Measurements from ENCODE around the gene LPAR2. TPM values are rescaled to one million over a fixed set of nuclear protein-coding genes. Genes with fewer than 3 reads are reported as not detected.
A peak's percentile ranks its signal among the peaks of the same experiment; 100 is the strongest.
"Not testable (repeated sequence)": the region's sequence is repeated elsewhere in the genome, so short reads cannot be mapped to it uniquely, and the experiment has no call there.

LPAR2 gene
- polyA plus RNA-seq, 1 donor from 2014 or later, result 14.3 TPM

- peak overlapping the region in 2 of 3 donors; percentile 53 to 73 for H3K27ac Mint-ChIP-seq
- H3K27me3 Mint-ChIP-seq, result no peaks in the 10 kb centered on the region
- peaks cover 5% of the 10 kb centered on the region for H3K36me3 Mint-ChIP-seq
- peak overlapping the region in 1 of 4 donors; percentile 82 for H3K4me3 Mint-ChIP-seq
- no peaks in the 10 kb centered on the region for H3K9me3 Mint-ChIP-seq
- peaks cover 6 to 22% (median 11%) of the 10 kb centered on the region in 3 donors for H3K4me1 Mint-ChIP-seq
These were observed 2.0 kb upstream of the LPAR2 start for GRCh38 chr19:19630062-19630414.

DNA sequence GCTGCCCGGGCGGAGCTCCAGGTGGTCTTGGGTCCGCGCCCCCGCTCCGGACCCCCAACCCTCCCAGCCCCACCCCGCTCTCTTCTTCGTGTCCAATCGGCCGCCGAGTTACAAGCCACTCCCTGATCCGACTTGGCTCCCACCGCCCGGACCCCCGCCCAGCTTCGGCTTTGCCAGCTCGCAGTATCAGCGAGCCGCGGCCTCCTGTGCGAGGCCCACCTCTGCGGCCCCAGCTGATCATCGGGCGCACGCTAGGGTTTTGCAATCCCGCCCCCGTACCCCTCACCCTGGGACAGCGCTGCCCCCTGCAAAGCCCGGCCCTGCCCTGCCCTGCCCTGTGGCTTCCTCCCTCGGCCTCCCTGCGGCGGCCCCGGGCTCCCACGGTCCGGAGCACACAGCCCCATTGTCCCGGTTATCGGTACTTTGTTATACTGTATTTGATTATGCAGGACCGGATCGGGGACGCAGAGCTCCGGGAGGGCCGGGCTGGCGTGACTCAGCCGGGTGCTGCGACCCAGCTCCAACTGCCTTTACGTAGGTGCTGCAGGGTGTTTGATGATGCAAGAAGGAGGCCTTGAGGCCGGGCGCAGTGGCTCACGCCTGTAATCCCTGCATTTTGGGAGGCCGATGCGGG lies 598 bp upstream of the LPAR2 start:
- H3K36me3 Mint-ChIP-seq, result peaks cover 3% of the 10 kb centered on the region
- no peaks in the 10 kb centered on the region for H3K27me3 Mint-ChIP-seq
- H3K4me1 Mint-ChIP-seq, result peaks cover 6 to 20% (median 13%) of the 10 kb centered on the region in 3 donors
- H3K4me3 Mint-ChIP-seq, result peak overlapping the region; percentile 66 to 92 (median 90)
- H3K9me3 Mint-ChIP-seq, result no peaks in the 10 kb centered on the region
- peak overlapping the region in 2 of 3 donors; percentile 81 to 87 for H3K27ac Mint-ChIP-seq

GRCh38 chr19:19626516-19627472 lies 1.2 kb downstream of the LPAR2 start:
- Mint-ChIP-seq H3K4me1 (peaks cover 6 to 20% (median 9%) of the 10 kb centered on the region in 3 donors), H3K27me3 (no peaks in the 10 kb centered on the region), H3K36me3 (no peaks in the 10 kb centered on the region), H3K9me3 (no peaks in the 10 kb centered on the region), H3K4me3 (peak overlapping the region; percentile 34 to 99 (median 88)), H3K27ac (peak overlapping the region; percentile 77 to 94 (median 81))

DNA sequence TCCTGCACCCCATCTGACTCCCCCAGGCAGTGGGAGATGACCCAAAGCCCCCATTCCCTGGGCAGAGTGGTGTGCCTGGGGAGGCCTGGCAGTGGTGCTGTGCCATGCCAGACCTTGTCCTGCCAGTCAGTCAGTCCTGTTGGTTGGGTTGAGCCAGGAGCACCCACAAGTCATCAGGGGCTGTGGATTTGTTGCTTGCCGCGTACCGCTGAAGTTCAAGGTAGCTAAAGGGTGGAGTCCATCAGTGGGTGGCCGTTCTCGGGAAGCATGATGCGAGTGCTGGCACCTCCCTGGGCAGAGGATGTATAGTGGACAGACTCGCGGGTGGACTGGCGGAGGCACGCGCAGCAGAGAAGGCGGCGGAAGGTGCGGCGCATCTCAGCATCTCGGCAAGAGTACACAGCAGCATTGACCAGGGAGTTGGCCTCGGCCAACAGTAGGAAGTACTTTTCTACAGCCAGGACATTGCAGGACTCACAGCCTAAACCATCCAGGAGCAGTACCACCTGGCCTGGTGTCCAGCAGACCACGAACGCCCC lies 3.9 kb downstream of the LPAR2 start:
- Mint-ChIP-seq H3K27ac (peak overlapping the region; percentile 45 to 78 (median 74)), H3K9me3 (no peaks in the 10 kb centered on the region), H3K4me3 (peak overlapping the region in 1 of 4 donors; percentile 44), H3K36me3 (no peaks in the 10 kb centered on the region), H3K27me3 (no peaks in the 10 kb centered on the region), H3K4me1 (peaks cover 10 to 20% (median 12%) of the 10 kb centered on the region in 3 donors)

DNA sequence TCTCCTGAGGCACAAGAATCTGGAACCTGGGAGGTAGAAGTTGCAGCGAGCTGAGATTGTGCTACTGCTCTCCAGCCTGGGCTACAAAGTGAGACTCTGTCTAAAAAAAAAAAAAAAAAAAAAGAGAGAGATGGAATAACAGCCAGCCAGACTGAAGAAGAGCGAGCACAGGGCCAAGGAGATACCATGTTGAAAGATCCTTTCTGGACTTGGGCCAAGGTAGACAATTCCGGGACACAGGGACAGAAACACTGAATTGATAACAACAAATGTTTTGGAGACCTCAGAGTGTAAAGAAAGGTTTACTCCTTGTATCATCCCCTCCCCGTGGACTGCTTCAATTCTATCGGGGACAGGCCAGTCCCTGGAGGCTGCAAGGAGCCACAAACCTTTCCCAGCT lies 4.6 kb downstream of the LPAR2 start:
- Mint-ChIP-seq H3K27me3 (no peaks in the 10 kb centered on the region), H3K9me3 (no peaks in the 10 kb centered on the region), H3K36me3 (no peaks in the 10 kb centered on the region), H3K27ac (no peak overlapping the region), H3K4me3 (peak overlapping the region in 1 of 4 donors; percentile 44), H3K4me1 (peaks cover 10 to 21% (median 17%) of the 10 kb centered on the region in 3 donors)

GRCh38 chr19:19619849-19620210 lies 8.2 kb downstream of the LPAR2 start:
- H3K9me3 Mint-ChIP-seq, result no peaks in the 10 kb centered on the region
- H3K4me3 Mint-ChIP-seq, result no peak overlapping the region

GRCh38 chr19:19619181-19619848 lies 8.7 kb downstream of the LPAR2 start:
- Mint-ChIP-seq H3K4me1 (peaks cover 7 to 15% (median 12%) of the 10 kb centered on the region in 3 donors), H3K27ac (peak overlapping the region; percentile 66 to 98 (median 96))

More at GRCh38 chr19:19619849-19620210, 8.2 kb downstream of the LPAR2 start:
- Mint-ChIP-seq H3K4me1 (peaks cover 7 to 15% (median 15%) of the 10 kb centered on the region in 3 donors), H3K27me3 (no peaks in the 10 kb centered on the region), H3K27ac (no peak overlapping the region), H3K36me3 (no peaks in the 10 kb centered on the region)

GRCh38 chr19:19618219-19619051 lies 9.6 kb downstream of the LPAR2 start, which contains the start of gene PBX4:
PBX4 (minus strand) TSS chr19:19618687; CDS start chr19:19618629, 58 bp downstream.
- Mint-ChIP-seq H3K27ac (peak within 1 kb of the TSS; percentile 66 to 98 (median 96)), H3K27me3 (no peaks in the 10 kb centered on the region), H3K36me3 (no peaks in the 10 kb centered on the region), H3K4me1 (peaks cover 7 to 15% (median 14%) of the 10 kb centered on the region in 3 donors), H3K9me3 (no peaks in the 10 kb centered on the region), H3K4me3 (peak within 1 kb of the TSS; percentile 77 to 92 (median 86))

More at GRCh38 chr19:19619181-19619848, 8.7 kb downstream of the LPAR2 start:
- H3K9me3 Mint-ChIP-seq, result no peaks in the 10 kb centered on the region
- peak overlapping the region in 3 of 4 donors; percentile 68 to 92 (median 90) for H3K4me3 Mint-ChIP-seq
- H3K36me3 Mint-ChIP-seq, result no peaks in the 10 kb centered on the region
- no peaks in the 10 kb centered on the region for H3K27me3 Mint-ChIP-seq

GRCh38 chr19:19615086-19615485 lies 12.9 kb downstream of the LPAR2 start:
- peaks cover 7 to 18% (median 14%) of the 10 kb centered on the region in 3 donors for H3K4me1 Mint-ChIP-seq
- H3K27ac Mint-ChIP-seq, result no peak overlapping the region
- H3K36me3 Mint-ChIP-seq, result no peaks in the 10 kb centered on the region
- H3K27me3 Mint-ChIP-seq, result no peaks in the 10 kb centered on the region
- H3K9me3 Mint-ChIP-seq, result no peaks in the 10 kb centered on the region
- H3K4me3 Mint-ChIP-seq, result peak overlapping the region in 3 of 4 donors; percentile 7 to 81 (median 12)

DNA sequence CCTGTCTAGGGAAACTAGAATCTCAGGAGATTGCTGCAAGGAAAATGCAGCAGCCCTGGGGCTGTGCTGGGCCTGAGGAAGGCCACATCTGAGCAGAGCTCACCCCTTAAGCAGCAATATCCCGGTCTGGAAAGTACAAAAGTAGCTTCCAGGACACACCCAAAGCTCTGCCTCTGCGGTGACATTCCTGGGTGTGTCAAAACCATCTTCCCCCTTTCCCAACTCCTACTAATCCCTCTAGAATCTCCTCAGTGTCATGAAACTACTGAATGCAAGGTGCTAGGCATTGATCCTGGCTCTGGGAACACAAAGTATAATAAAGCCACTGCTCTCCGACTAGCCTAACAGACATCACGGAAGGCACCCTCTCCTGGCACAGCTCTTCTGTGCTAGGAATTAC lies 14.5 kb downstream of the LPAR2 start:
- H3K36me3 Mint-ChIP-seq, result no peaks in the 10 kb centered on the region
- H3K4me1 Mint-ChIP-seq, result peaks cover 3 to 14% (median 6%) of the 10 kb centered on the region in 3 donors
- peak overlapping the region in 1 of 3 donors; percentile 39 for H3K27ac Mint-ChIP-seq
- peak overlapping the region in 1 of 4 donors; percentile 35 for H3K4me3 Mint-ChIP-seq
- H3K9me3 Mint-ChIP-seq, result no peaks in the 10 kb centered on the region
- no peaks in the 10 kb centered on the region for H3K27me3 Mint-ChIP-seq

DNA sequence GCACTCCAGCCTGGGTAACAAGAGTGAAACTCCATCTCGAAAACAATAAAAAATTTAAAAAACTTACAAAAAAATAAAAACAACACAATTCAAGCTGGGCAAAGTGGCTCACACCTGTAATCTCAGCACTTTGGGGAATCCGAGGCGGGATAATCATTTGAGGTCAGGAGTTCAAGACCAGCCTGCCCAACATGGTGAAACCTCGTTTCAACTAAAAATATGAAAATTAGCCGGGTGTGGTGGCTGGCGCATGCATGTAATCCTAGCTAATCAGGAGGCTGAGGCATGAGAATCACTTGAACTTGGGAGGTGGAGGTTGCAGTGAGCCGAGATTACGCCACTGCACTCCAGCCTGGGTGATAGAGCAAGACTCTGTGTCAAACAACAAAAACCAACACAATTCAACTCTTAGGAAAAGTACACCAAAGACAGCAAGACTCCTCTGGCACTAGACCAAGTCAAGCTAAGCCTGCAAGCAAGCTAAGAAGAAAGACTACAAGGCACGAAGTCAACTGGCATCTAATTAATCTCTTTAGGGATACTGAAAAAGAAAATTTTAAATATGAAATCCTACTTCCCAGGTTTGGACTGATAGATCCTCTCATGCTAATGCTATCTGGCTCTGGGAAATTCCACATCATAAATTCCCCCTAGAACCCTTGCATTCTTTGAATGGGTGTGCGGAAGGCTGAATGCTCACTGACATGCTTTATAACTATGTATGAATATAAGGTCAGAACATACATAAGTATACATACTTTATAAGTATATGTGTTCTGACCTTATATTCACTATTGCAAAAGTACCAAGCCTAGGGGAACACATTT lies 17.4 kb downstream of the LPAR2 start:
- Mint-ChIP-seq H3K9me3 (no peaks in the 10 kb centered on the region), H3K27me3 (no peaks in the 10 kb centered on the region), H3K4me1 (peaks cover 0 to 11% (median 2%) of the 10 kb centered on the region in 3 donors), H3K36me3 (no peaks in the 10 kb centered on the region), H3K4me3 (no peak overlapping the region), H3K27ac (no peak overlapping the region)

DNA sequence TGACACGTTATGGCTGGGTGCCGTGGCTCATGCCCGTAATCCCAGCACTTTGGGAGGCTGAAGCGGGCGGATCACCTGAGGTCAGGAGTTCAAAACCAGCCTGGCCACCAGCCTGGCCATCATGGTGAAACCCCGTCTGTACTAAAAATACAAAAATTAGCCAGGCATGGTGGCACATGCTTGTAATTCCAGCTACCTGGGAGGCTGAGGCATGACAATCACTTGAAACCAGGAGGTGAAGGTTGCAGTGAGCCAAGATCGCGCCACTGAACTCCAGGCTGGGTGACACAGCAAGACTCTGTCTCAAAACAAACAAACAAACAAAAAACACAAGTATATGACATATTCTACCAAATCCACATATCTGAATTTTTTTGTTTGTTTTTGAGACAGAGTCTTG lies 21.3 kb downstream of the LPAR2 start:
- H3K4me3 Mint-ChIP-seq, result peak overlapping the region in 1 of 4 donors; percentile 48
- not testable (repeated sequence) for H3K27me3 Mint-ChIP-seq, H3K4me1 Mint-ChIP-seq, H3K36me3 Mint-ChIP-seq, H3K9me3 Mint-ChIP-seq
- peak overlapping the region in 1 of 3 donors; percentile 59 for H3K27ac Mint-ChIP-seq

GRCh38 chr19:19606021-19606420 lies 22.0 kb downstream of the LPAR2 start:
- no peaks in the 10 kb centered on the region for H3K9me3 Mint-ChIP-seq
- peaks cover 0 to 10% (median 6%) of the 10 kb centered on the region in 3 donors for H3K4me1 Mint-ChIP-seq
- no peak overlapping the region for H3K4me3 Mint-ChIP-seq
- H3K27me3 Mint-ChIP-seq, result no peaks in the 10 kb centered on the region
- no peaks in the 10 kb centered on the region for H3K36me3 Mint-ChIP-seq
- no peak overlapping the region for H3K27ac Mint-ChIP-seq
